Dedifferentiated amniotic fluid mesenchymal stem cell (primary cell): ENCODE results near the gene NLRC3.

Source experiments
- DNase-seq: peaks from one replicate; pipeline ENCODE4 v3.0.0-alpha.2; 2016; ENCODE audit errors: extremely low spot score

The NLRC3 gene

GRCh38 chr16:3578610-3579551 is 1.7 kb upstream of the NLRC3 start:
- no peak for DNase-seq

DNA sequence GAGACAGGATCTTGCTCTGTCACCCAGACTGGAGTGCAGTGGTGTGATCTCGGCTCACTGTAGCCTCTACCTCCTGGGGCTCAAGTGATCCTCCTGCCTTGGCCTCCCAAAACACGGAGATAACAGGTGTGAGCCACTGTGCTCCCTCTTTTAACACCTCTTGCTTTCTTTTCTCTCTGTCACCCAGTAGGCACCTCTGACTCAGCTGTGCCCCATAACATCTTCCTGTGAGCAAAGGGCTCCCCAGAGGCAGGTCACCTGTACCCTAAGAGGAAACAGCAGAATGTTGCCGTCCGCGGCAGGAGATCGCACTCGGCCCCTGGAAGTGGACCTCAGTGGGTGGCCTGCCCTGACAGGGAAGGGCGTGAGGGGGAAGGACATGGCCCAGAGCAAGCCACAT is 918 bp upstream of the NLRC3 start:
- DNase-seq = no peak

- no peak for DNase-seq
These were observed 992 bp downstream of the NLRC3 start for GRCh38 chr16:3576211-3576610.

DNA sequence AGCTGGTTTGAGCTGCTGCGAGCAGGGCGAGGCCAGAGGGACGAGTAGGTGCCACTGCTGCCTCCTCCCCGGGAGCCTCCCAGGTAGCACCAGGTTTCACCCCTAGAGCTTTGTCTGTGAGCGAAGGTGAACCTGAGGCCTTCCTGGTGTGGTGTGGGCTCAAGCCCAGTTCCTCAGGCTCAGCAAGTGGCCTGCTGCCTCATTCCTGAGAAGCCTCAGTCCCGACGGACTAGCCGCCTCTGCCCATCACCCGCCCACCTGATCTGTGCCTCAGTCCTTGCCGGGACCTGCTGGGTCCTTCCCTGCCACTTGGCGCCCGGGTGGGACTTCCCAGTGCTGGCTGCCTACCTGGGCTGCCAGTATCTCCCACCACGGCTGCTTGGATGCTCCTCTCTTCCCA is 1.7 kb downstream of the NLRC3 start:
- DNase-seq = no peak

GRCh38 chr16:3574195-3574594 is 3.0 kb downstream of the NLRC3 start:
- DNase-seq = no peak

DNA sequence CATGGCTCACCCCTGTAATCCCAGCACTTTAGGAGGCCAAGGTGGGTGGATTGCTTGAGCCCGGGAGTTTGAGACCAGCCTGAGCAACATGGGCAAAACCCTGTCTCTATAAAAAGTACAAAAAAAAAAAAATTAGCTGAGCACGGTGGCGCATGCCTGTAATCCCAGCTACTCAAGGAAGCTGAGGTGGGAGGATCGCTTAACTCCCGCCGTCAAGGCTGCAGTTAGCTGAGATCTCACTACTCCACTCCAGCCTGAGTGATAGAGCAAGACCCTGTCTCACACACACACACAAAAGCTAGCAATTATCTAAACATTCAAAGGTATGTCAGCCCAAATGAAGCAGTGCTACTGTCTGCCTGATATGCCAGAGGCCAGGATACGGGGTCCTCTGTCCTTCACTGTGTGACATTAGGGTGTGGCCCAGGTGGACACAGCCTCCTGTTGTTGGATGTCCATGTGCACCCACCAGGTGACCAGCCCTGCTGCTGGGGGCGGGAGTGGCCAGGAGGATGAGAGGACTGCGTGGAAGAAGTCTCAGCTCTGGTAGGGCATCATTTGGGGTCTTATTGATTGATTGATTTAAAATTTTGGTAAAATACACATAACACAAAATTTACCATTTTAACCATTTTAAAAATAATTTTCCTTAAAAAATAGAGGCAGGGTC is 3.9 kb downstream of the NLRC3 start:
- DNase-seq = no peak

- no peak for DNase-seq
These were observed 6.7 kb downstream of the NLRC3 start for GRCh38 chr16:3570420-3571062.

DNA sequence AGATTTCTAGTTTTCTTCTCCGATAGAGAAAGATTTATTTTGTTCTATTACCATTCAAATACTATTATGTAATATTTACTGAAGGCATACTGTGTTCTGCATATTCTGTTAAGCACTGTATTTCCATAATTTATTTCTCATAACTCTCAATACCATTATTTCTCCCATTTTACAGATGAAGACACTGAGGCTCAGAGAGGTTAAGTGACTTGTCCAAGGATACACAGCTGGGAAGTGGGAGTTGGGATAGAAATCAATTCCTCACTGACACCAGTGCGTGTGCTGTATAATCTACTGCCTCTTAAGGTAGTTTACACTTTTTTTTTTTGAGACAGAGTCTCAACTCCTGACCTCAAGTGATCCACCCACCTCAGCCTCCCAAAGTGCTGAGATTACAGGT is 7.4 kb downstream of the NLRC3 start:
- no peak for DNase-seq

GRCh38 chr16:3566990-3567389 is 10.2 kb downstream of the NLRC3 start:
- no peak for DNase-seq

- no peak for DNase-seq
These were observed 12.4 kb downstream of the NLRC3 start for GRCh38 chr16:3564889-3565141.

GRCh38 chr16:3564130-3564888 is 12.9 kb downstream of the NLRC3 start:
- no peak for DNase-seq

GRCh38 chr16:3562914-3563480 is 14.2 kb downstream of the NLRC3 start:
- DNase-seq = no peak

- no peak for DNase-seq
These were observed 15.6 kb downstream of the NLRC3 start for GRCh38 chr16:3561626-3562025.

GRCh38 chr16:3554351-3554928 is 22.8 kb downstream of the NLRC3 start:
- no peak for DNase-seq

DNA sequence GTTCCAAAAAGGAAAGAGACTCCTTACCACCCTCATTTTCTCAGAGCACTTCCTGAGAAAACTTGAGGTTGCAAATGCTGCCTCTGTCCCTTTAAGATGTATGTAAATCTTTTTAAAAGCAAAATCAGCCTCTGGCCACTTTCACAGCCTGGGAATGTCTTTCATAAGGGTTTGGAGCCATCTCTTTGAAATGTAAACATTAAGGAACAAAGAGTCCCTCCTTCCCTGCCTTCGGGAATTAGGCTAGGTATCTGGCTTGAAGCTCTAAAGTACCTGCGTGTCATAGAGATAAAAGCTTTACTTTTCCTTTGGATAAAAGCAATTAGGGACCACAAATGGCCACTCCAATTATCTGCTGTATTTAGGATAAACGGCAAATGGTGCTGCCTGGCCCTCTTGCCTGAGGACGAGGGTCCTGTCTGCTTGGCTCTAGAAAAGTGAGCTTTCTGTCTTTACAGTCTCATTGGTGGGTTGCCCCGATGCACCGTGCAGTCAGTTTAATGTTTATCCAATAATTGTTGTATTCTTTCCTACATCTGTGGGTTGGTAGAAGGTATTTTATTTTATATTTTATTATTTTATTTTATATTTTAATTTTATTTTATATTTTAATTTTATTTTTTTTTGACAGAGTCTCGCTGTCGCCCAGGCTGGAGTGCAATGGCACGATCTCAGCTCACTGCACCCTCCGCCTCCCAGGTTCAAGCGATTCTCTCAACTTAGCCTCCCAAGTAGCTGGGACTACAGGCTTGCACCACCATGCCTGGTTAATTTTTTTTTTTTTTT is 23.9 kb downstream of the NLRC3 start:
- DNase-seq = no peak

DNA sequence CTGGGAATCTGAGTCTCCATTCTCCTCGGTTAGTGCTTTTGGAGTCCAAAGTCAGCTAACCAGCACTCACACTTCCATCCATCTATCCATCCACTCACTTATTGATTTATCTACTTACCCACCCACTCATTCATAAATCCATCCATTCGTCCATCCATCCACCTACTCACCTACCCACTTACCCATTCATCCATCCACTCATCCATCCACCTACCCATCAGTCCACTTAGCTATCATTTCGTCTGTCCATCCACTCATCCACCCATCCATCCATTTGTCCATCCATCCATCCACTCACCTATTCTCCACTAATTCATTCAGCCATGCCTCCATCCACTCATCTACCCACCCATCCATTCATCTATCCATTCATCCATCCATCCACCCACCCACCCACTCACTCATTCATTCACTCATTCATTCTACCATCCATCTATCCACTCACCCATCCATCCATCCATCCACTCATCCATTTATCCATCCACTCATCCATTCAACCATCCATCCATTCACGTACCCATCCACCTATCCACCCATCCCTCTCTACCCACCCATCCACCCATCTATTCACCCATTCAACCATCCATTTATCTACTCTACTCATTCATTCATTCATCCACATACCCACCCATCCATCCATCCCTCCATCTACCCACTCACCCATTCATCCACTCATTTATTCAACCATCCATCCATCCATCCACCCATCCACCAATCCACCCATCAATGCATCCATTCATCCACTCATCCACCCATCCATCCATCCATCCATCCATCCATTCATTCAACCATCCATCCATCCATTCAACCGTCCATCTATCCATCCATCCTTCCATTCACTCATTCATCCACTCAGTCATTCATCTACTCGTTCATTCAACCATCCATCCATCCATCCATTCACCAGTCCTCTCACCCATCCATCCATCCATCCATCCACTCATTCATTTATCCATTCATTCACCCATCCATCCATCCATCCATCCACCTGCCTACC is 26.1 kb downstream of the NLRC3 start:
- DNase-seq = no peak

DNA sequence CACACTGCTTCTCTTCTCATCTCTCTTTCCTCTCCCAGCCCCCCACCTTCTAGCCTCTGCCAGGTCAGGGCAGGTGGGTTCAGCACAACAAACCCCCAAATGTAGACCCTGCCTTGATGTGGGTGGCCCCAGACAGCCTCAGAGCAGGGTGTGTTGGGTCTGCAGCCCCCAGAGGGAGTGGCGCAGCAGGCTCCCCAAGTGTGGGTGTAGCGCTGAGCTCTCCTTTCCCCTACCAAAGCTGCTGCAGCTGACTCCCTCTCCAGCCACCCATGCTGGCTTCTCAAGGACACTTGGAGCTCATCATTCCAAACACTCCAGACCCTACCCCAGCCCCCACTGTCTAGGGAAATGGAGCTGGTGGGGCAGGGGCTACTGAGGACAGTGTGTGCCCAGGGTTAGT is 27.3 kb downstream of the NLRC3 start:
- no peak for DNase-seq

GRCh38 chr16:3548859-3549258 is 28.3 kb downstream of the NLRC3 start:
- DNase-seq = no peak

DNA sequence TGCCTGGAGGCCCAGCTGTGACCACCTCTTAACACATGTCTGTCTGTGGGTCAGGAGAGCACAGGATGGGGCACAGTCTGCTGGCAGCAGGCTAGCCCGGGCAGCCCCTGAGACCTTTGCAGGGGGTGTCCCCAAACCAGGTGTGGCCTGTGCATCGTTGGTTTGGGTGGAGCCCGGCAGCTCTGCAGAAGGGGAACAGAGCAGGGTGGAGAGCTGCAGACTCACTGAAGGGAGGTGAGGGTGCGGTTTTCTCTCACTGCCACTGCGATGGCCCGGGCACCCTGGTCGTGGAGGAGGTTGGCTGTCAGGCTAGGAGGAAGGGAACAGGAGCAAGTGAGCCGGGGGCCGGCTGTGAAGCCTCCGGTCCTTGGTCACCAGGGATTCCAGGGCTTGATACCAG is 28.8 kb downstream of the NLRC3 start:
- no peak for DNase-seq
